ENCODE results near the gene XRN1. TPM values are rescaled to one million over a fixed set of nuclear protein-coding genes. Genes with fewer than 3 reads are reported as not detected.
"Not testable (repeated sequence)": the region's sequence is repeated elsewhere in the genome, so short reads cannot be mapped to it uniquely, and the experiment has no call there.

Gene XRN1
- 10 to 100 TPM; 27.9 to 29.4 TPM for total RNA-seq

- POLR2A ChIA-PET = no interaction called here
- CTCF ChIA-PET = no interaction called here
Observed at GRCh38 chr3:142447852-142448823, at the start of gene XRN1. XRN1 (minus strand) TSS chr3:142448037; CDS start chr3:142447944, 93 bp downstream.

- ChIA-PET POLR2A (interaction anchor here (0.6 kb wide), 1 partner anchor 506 kb away, joined by 3 read pairs; no protein-coding TSS in a partner anchor), CTCF (no interaction called here)
Observed at GRCh38 chr3:142495103-142495502, 47.3 kb upstream of the XRN1 start.

- POLR2A ChIA-PET = no interaction called here
Observed at GRCh38 chr3:142492184-142492583, 44.3 kb upstream of the XRN1 start.

GRCh38 chr3:142489572-142490323 is 41.9 kb upstream of the XRN1 start:
- CTCF ChIA-PET = no interaction called here

More at GRCh38 chr3:142492184-142492583, 44.3 kb upstream of the XRN1 start:
- CTCF ChIA-PET = no interaction called here

GRCh38 chr3:142484912-142485435 is 37.1 kb upstream of the XRN1 start:
- CTCF ChIA-PET = no interaction called here
- POLR2A ChIA-PET = no interaction called here

More at GRCh38 chr3:142489572-142490323, 41.9 kb upstream of the XRN1 start:
- POLR2A ChIA-PET = no interaction called here

- POLR2A ChIA-PET = no interaction called here
- CTCF ChIA-PET = no interaction called here
Observed at GRCh38 chr3:142481196-142481595, 33.4 kb upstream of the XRN1 start.

- ChIA-PET CTCF (no interaction called here), POLR2A (no interaction called here)
Observed at GRCh38 chr3:142470826-142471225, 23.0 kb upstream of the XRN1 start.

GRCh38 chr3:142468456-142468855 is 20.6 kb upstream of the XRN1 start:
- ChIA-PET POLR2A (no interaction called here), CTCF (no interaction called here)

- CTCF ChIA-PET = no interaction called here
- POLR2A ChIA-PET = no interaction called here
Observed at GRCh38 chr3:142467768-142468167, 19.9 kb upstream of the XRN1 start.

GRCh38 chr3:142460689-142461088 is 12.9 kb upstream of the XRN1 start:
- ChIA-PET POLR2A (no interaction called here), CTCF (no interaction called here)

GRCh38 chr3:142459929-142460328 is 12.1 kb upstream of the XRN1 start:
- POLR2A ChIA-PET = no interaction called here
- CTCF ChIA-PET = no interaction called here

GRCh38 chr3:142459096-142459495 is 11.3 kb upstream of the XRN1 start:
- ChIA-PET CTCF (no interaction called here), POLR2A (no interaction called here)

- ChIA-PET POLR2A (no interaction called here), CTCF (no interaction called here)
Observed at GRCh38 chr3:142450881-142451280, 3.0 kb upstream of the XRN1 start.

GRCh38 chr3:142450189-142450588 is 2.4 kb upstream of the XRN1 start:
- ChIA-PET POLR2A (no interaction called here), CTCF (no interaction called here)

GRCh38 chr3:142447301-142447851 is 461 bp downstream of the XRN1 start:
- ChIA-PET POLR2A (no interaction called here), CTCF (no interaction called here)

- ChIA-PET CTCF (interaction anchor here (0.5 kb wide), 1 partner anchor 139 kb away, joined by 4 read pairs; no protein-coding TSS in a partner anchor), POLR2A (no interaction called here)
Observed at GRCh38 chr3:142445816-142446254, 2.0 kb downstream of the XRN1 start.

- ChIA-PET CTCF (no interaction called here), POLR2A (no interaction called here)
Observed at GRCh38 chr3:142444343-142444742, 3.5 kb downstream of the XRN1 start.

- POLR2A ChIA-PET, CTCF ChIA-PET: not testable (repeated sequence)
Observed at GRCh38 chr3:142443060-142443459, 4.8 kb downstream of the XRN1 start.

GRCh38 chr3:142439499-142440220 is 8.2 kb downstream of the XRN1 start:
- CTCF ChIA-PET, POLR2A ChIA-PET: not testable (repeated sequence)

GRCh38 chr3:142438096-142438495 is 9.7 kb downstream of the XRN1 start:
- CTCF ChIA-PET, POLR2A ChIA-PET: not testable (repeated sequence)
